NOMO-1 treated with dmso at 0.1 percent for 144 hours (cell line): ENCODE data around the gene SARNP.

Source experiments
- DNase-seq: peaks from one replicate; lab custom pipeline; 2025; ENCODE audit not compliant: unreplicated experiment; lab: John Stamatoyannopoulos, UW

Gene SARNP

GRCh38 chr12:55726971-55727370, 90.6 kb downstream of the SARNP start:
- DNase-seq = no peak

GRCh38 chr12:55725556-55725955, 92.0 kb downstream of the SARNP start:
- DNase-seq = no peak

- no peak for DNase-seq
Measured at GRCh38 chr12:55724940-55725309, 92.6 kb downstream of the SARNP start.

GRCh38 chr12:55724226-55724939, 93.1 kb downstream of the SARNP start:
- peak; percentile 67 for DNase-seq

DNA sequence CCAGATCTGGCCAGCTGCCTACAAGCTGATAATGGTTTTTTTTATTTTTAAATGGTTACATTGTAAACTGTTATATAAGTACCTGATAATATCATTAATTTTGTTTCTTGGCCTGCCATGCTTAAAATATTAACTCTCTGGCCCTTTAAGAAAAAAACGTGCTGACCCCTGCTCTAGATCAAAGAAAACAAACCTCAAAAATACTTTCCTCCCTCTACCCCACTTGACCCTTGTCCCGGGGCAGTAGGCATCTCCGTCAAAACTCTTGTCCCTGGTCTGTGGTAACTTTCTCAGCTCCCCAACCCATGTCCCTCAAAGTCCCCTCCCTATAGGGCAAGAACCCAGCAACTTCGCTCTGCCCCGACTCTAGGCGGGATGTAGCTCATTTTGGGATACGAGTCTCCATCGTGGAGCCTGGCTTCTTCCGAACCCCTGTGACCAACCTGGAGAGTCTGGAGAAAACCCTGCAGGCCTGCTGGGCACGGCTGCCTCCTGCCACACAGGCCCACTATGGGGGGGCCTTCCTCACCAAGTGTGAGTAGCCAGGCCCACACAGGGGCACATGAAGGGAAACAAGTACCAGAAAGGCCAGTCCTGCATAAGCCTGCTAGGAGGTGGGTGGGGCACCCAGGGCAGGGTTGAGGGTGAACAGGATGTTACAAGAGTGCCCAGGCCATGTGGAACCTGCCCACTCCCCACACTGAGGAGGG, 93.9 kb downstream of the SARNP start:
- DNase-seq = no peak

GRCh38 chr12:55722948-55723347, 94.6 kb downstream of the SARNP start:
- DNase-seq = no peak

DNA sequence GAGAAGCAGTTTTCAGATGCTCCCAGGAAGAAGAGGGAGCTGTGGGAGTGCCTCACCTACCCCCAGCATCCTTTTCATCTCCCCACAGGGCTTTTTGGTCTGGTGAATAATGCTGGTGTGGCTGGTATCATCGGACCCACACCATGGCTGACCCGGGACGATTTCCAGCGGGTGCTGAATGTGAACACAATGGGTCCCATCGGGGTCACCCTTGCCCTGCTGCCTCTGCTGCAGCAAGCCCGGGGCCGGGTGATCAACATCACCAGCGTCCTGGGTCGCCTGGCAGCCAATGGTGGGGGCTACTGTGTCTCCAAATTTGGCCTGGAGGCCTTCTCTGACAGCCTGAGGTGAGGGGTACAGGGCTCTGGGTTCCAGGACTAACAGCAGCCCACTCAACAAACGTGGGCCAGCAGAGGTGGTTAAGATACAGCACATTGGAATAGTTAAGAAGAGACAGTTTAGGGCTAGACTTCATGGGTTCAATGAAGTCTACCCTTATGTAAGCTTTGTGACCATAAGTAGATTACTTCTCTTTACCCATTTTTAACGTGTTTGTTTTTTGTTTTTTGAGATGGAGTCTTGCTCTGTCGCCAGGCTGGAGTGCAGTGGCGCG, 95.8 kb downstream of the SARNP start:
- no peak for DNase-seq

GRCh38 chr12:55720894-55721444, 96.6 kb downstream of the SARNP start:
- DNase-seq = peak; percentile 72

GRCh38 chr12:55720071-55720564, 97.4 kb downstream of the SARNP start, which contains the start of gene RDH5:
Gene RDH5, plus strand, starts transcription at chr12:55720393. Its CDS starts 792 bp downstream, at chr12:55721185.
- DNase-seq = no peak

- DNase-seq = no peak
Measured at GRCh38 chr12:55719371-55719770, 98.2 kb downstream of the SARNP start.

DNA sequence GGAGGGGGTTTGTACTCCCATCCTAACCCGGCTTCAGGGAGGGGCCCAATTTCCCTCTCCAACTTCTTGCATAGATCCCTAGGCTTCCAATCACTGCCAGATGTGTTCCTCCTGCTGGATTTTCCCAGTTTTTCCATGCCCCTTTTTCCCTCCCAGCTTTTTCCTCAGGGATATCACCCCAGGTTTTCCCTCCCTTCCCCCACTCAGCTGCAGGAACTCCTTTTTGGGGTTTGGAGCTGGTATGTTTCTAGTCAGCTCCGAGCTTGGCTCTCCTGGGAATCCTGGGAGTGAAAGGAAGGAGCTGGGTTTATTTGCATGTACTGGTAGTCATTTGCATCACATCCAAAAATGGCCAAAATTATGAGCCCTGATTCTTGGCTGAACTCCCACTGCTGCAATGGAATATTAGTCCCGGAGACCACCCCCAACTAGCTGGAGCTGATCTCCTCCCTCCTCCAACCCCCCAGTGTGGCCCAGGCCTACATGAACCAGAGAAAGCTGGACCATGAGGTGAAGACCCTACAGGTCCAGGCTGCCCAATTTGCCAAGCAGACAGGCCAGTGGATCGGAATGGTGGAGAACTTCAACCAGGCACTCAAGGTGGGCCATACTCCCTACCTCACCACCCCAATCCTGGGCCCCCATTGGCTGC, 98.8 kb downstream of the SARNP start:
- DNase-seq = no peak

GRCh38 chr12:55718015-55718414, 99.5 kb downstream of the SARNP start:
- no peak for DNase-seq

GRCh38 chr12:55717011-55718007, 100.2 kb downstream of the SARNP start:
- DNase-seq = no peak

DNA sequence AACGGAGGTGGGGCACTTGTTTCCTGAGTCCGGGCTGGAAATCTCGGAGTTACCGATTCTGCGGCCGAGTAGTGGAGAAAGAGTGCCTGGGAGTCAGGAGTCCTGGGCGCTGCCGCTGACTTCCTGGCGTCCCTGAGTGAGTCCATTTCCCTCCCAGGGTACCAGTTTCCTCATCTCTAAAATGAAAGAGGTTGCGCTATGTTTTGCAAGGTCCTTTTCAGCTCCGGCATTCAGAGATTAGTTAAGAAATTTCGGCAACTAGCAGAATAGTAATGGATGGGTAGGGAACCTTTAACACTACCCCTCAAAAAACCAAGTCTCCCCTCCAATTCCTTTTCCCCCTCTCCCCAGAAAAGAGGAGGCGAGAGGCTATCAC, 101.0 kb downstream of the SARNP start:
- DNase-seq = peak; percentile 70

DNA sequence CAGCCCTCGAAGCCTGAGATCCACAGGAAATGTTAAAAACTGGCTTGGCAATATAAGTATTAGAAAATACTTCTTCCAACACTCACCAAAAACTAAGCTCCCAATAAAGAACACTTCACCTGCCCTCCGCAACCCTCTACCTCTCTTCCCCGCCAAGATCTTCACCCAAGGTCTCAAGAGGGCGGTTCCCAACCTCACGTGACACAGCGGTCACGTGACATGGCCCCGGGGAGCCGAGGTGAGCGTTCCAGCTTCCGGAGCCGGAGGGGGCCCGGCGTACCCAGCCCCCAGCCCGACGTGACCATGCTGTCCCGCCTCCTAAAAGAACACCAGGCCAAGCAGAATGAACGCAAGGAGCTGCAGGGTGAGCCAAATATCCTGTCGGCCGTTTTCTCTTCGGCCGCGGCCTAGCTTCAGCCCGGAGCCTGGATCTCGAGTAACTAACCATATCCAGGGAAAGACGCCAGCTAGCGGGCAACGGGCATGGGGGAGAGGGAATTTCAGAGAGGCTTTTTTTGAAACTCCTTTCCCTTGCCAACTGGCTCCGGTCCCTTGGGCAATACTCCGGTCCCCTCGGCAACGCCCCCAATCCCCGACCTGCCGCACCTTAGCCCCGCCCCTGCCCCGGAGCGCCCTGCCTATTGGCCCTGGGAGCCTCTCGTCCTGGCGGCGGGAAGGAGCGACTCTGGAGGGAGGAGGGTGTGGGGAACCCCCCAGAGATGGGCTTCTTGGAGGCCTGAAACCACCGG, 101.5 kb downstream of the SARNP start, which contains the start of gene BLOC1S1:
TSS of gene BLOC1S1 (plus strand) at position 214 of the 749 bp plus-strand sequence. CDS start at position 220, 6 bp downstream.
- DNase-seq = peak; percentile 87

DNA sequence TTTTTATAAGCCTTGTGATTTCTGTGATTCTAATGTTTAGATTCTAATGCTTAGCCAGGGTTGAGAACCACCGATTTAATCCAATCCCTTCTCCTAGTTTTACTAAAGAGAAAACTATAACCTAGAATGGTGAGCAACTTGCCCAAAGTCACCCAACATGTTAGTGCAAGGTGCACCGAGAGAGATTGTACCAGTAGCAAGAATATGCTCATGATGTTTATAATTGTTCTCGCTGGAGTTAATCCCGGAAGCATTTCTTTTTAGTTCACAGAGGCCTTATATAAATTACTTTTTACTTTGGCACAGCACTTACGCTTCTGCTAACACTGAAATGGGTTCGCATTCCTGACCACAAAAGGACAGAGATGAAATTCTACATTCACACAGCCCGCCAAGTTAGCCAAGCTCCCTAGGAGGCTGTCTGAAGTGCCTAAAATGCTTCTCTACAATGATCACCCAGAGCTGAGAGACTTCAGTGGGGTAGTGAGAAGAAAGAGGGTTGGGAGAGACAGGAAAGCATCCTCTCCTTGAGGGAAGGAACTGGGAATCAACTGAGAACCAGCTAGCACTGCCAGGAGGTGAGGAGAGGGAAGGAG, 102.3 kb downstream of the SARNP start:
- DNase-seq = no peak

DNA sequence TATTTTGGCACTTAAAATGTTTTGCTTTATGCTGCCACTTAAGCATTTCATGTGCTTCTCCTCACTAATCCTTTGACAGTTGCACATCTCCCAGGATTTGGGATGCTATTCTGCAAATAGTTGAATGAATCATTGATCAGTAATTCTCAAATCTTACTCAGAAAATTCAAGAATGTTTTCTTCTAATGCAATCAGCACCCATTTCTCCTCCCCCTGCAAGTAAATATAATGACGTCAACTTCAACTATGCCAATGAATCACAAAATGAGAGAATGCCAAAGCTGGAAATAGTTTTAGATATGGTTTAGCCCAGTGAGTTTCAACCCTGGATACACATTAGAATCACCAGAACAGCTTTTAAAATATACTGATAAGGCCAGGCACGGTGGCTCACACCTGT, 103.8 kb downstream of the SARNP start:
- no peak for DNase-seq

DNA sequence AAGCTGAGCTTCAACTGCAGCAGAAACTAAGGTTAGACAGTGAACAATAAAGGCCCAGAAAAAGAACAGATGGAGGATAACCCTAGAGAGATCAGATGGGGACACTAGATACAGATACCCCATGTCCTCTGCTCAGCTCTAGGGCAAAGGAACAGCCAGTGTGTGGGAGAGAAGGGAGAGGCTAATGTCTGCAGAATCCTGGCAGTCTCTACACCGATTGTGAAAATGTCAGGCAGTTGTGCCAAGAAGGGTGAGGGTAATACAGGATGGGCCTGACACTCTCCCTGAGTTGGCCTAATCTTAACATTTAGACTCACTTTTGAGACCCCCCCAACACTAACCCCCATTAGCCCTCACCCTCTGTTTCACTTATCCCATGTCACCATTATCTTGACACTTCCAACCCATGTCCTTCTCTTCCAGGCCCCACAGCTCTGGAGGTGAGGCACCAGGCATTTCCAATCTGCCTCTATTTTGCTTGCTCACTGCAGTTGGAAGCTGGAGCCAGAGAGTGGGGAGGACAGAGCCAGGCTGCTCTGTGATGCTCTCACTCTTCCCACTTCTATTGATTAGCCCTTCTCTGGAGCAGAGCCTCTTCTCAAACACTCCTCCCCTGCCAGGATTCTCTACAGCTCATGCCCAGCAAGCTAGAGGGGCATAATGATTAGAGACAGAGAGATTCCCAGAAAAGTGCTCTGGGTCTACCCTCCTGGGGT, 104.7 kb downstream of the SARNP start:
- no peak for DNase-seq
